Smooth muscle cell (in vitro differentiated cells): ENCODE data around the gene FPR1. TPM values are rescaled to one million over a fixed set of nuclear protein-coding genes. Genes with fewer than 3 reads are reported as not detected.

Source experiments
- DNase-seq: peaks from one replicate; lab custom pipeline; 2025; ENCODE audit not compliant: unreplicated experiment; lab: John Stamatoyannopoulos, UW
- H2AFZ ChIP-seq: fragments of 200-600 bp; sonication (generic); 2 replicates; pipeline ENCODE4 v1.6.0; 2016; ENCODE audit warnings: antibody characterized with exemption, low read depth, mild to moderate bottlenecking
- H3F3A ChIP-seq: fragments of 200-600 bp; sonication (generic); 2 replicates; pipeline ENCODE4 v1.6.0; 2017; ENCODE audit warnings: antibody characterized with exemption, low read depth
- H3K27ac ChIP-seq: fragments of 200-600 bp; sonication (generic); 2 replicates; pipeline ENCODE4 v1.5.1; 2016; ENCODE audit warnings: low read depth, mild to moderate bottlenecking
- H3K27me3 ChIP-seq: fragments of 200-600 bp; sonication (generic); 2 replicates; pipeline ENCODE4 v1.6.1; 2016; ENCODE audit warnings: low read depth, mild to moderate bottlenecking
- H3K36me3 ChIP-seq: fragments of 200-600 bp; sonication (generic); 2 replicates; pipeline ENCODE4 v1.5.1; 2016; ENCODE audit warnings: low read depth
- H3K4me1 ChIP-seq: fragments of 200-600 bp; sonication (generic); 2 replicates; pipeline ENCODE4 v1.5.1; 2016; ENCODE audit warnings: low read depth
- H3K4me2 ChIP-seq: fragments of 200-600 bp; sonication (generic); 2 replicates; pipeline ENCODE4 v1.6.0; 2016; ENCODE audit warnings: mild to moderate bottlenecking
- H3K4me3 ChIP-seq: fragments of 200-600 bp; sonication (generic); 2 replicates; pipeline ENCODE4 v1.5.1; 2016; ENCODE audit warnings: mild to moderate bottlenecking
- H3K79me2 ChIP-seq: fragments of 200-600 bp; sonication (generic); 2 replicates; pipeline ENCODE4 v1.6.0; 2016; ENCODE audit warnings: low read depth, mild to moderate bottlenecking
- H3K9ac ChIP-seq: fragments of 200-600 bp; sonication (generic); 2 replicates; pipeline ENCODE4 v1.6.0; 2016; ENCODE audit warnings: low read depth
- H3K9me3 ChIP-seq: fragments of 200-600 bp; sonication (generic); replicated peaks from 2 replicates; pipeline ENCODE4 v1.5.1; 2016; ENCODE audit warnings: low read depth
- H4K20me1 ChIP-seq: fragments of 200-600 bp; sonication (generic); 2 replicates; pipeline ENCODE4 v1.6.0; 2016; ENCODE audit warnings: low read depth
- WGBS: methylation state at CpG from one replicate; pipeline ENCODE4 v1.1.7; 2016; ENCODE audit warnings: low lambda C conversion rate; 5-methylcytosine and 5-hydroxymethylcytosine counted together
- polyA plus RNA-seq: library from polyadenylated mRNA; unstranded; fragments of >200 nt; fragmentation: Nextera tagmentation; extraction: Ambion mirVana; gene quantifications from 2 replicates; pipeline ENCODE4 v1.2.1, GENCODE V29; 2016
- total RNA-seq: library from RNA; depleted of rRNA; stranded (reverse); fragments of >200 nt; gene quantifications from 2 replicates; pipeline ENCODE4 v1.2.3, GENCODE V29; 2014
- TF ChIP-seq, protein P1 (sequence below): fragments of 200-600 bp; sonication (generic); IDR thresholded peaks from 2 replicates; pipeline ENCODE4 v1.5.1; 2017; ENCODE audit warnings: borderline replicate concordance, mild to moderate bottlenecking, antibody characterized with exemption; ENCODE audit not compliant: insufficient read depth, poor library complexity, severe bottlenecking

The FPR1 gene
- total and polyA plus RNA-seq, 2 experiments from 2014 or later: not detected

DNA sequence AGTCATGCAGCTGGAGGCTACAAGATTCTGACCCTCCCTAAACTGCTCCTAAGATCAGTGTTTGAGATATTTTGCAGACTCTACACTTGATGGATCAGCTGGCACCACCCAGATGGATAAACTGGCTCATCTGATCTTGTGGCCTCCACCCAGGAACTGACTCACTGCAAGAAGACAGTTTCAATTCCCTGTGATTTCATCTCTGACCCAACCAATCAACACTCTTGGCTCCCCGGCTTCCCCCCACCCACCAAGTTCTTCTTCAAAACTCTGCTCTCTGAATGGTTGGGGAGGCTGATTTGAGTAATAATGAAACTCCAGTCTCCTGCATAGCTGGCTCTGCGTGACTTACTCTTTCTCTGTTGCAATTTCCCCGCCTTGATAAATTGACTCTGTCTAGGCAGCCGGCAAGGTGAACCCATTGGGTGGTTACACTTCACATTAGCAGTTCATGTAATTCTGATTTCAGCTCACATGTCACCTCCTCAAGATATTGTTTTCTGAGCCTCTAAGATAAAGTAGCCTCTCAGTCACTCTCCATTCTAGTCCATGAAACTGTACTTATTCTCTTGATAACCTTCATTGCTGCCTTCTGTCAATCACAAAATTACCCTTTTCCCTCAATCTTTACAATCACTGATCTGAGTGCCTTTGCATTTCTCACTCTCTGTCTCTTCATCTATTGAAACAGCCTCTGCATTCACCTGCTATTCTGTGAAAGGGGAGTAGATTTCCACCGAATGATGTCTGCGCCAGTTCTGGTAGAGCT is 33.4 kb upstream of the FPR1 start:
- no peak overlapping the region for H3K4me3 ChIP-seq
- no peaks in the 10 kb centered on the region for H3K36me3 ChIP-seq
- H3K27me3 ChIP-seq: no peaks in the 10 kb centered on the region
- TF ChIP-seq, protein P1, sequence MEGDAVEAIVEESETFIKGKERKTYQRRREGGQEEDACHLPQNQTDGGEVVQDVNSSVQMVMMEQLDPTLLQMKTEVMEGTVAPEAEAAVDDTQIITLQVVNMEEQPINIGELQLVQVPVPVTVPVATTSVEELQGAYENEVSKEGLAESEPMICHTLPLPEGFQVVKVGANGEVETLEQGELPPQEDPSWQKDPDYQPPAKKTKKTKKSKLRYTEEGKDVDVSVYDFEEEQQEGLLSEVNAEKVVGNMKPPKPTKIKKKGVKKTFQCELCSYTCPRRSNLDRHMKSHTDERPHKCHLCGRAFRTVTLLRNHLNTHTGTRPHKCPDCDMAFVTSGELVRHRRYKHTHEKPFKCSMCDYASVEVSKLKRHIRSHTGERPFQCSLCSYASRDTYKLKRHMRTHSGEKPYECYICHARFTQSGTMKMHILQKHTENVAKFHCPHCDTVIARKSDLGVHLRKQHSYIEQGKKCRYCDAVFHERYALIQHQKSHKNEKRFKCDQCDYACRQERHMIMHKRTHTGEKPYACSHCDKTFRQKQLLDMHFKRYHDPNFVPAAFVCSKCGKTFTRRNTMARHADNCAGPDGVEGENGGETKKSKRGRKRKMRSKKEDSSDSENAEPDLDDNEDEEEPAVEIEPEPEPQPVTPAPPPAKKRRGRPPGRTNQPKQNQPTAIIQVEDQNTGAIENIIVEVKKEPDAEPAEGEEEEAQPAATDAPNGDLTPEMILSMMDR: no peak
- H3K79me2 ChIP-seq: no peaks in the 10 kb centered on the region
- H3K9me3 ChIP-seq: no peaks in the 10 kb centered on the region
- WGBS: 86% methylated on average over 6 of the region's 6 CpGs
- no peak overlapping the region for H3K9ac ChIP-seq
- no peak overlapping the region for H3K4me2 ChIP-seq
- no peak overlapping the region for H2AFZ ChIP-seq
- no peaks in the 10 kb centered on the region for H3F3A ChIP-seq
- DNase-seq: no peak
- H4K20me1 ChIP-seq: no peaks in the 10 kb centered on the region
- no peaks in the 10 kb centered on the region for H3K4me1 ChIP-seq
- H3K27ac ChIP-seq: no peak overlapping the region

DNA sequence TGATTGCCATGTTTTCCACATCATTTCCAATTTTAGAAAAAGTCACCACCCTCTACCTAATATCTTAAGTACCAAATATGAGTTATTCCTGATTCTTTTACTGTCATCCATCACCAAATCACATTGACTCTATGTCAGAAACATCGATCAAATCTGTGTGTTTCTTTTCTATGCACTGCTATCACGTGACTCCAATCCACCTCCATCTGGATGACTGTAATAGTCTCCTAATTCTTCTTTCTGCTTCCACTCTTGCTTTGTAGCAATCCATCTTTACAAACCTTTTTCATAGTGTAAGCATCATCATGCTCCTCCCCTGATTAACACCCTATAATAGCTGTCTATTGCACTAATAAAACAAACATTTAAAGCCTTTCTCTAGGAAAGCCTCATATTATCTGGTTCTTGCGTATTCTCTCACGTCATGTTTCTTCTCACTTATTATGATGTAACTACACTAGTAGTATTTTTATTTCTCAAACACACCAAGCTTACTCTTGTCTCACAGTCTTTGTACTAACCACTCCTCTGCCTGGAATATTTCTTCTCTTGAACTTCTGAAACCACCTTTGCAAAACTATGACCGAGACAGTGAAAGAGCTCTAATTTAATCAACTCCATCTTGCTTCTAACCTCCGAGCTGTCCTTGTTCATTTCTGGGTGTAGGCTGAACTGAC is 32.6 kb upstream of the FPR1 start:
- Histone ChIP-seq H3K9me3 (no peaks in the 10 kb centered on the region), H3K27ac (no peak overlapping the region), H3K79me2 (no peaks in the 10 kb centered on the region), H3F3A (no peaks in the 10 kb centered on the region), H3K4me3 (no peak overlapping the region), H4K20me1 (no peaks in the 10 kb centered on the region), H3K4me2 (no peak overlapping the region), H3K4me1 (no peaks in the 10 kb centered on the region), H3K36me3 (no peaks in the 10 kb centered on the region), H3K27me3 (no peaks in the 10 kb centered on the region), H3K9ac (no peak overlapping the region), H2AFZ (no peak overlapping the region)
- DNase-seq: no peak
- TF ChIP-seq, protein P1: no peak
- 67% methylated on average over 6 of the region's 6 CpGs for WGBS

DNA sequence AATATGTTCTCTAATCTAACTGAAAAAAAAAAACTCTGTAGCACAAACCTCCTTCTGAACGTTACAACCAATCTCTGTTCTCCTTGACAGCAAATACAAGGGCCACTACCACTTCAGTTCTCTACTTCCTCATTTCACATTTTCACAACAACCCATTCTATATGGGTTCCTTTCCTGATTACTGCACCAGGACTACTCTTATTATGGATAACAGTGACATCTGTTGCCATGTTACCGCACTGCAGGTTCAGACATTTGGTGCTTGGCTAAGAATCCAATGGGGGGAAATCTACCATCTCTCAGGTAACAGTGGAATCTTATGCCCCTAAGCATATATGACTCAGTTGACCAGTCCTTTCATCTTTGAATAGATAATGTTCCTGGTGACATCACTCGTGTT is 31.7 kb upstream of the FPR1 start:
- Histone ChIP-seq H3K4me1 (no peaks in the 10 kb centered on the region), H3K4me3 (no peak overlapping the region), H3K9ac (no peak overlapping the region), H2AFZ (no peak overlapping the region), H3K36me3 (no peaks in the 10 kb centered on the region), H3K9me3 (no peaks in the 10 kb centered on the region), H3K4me2 (no peak overlapping the region), H4K20me1 (no peaks in the 10 kb centered on the region), H3K27ac (no peak overlapping the region), H3K79me2 (no peaks in the 10 kb centered on the region), H3K27me3 (no peaks in the 10 kb centered on the region), H3F3A (no peaks in the 10 kb centered on the region)
- TF ChIP-seq, protein P1: peak; percentile 19
- WGBS: 49% methylated on average over 3 of the region's 3 CpGs
- DNase-seq: no peak
